Gastrocnemius medialis (tissue), 4 donors: ENCODE data around the gene STARD8.

Source experiments
- POLR2A ChIP-seq, 2 donors: fragments of 450-650 bp; IDR thresholded peaks; one replicate each; pipeline ENCODE4 v1.6.1; 2017; ENCODE audit warnings: antibody characterized with exemption in 2 of 2, mild to moderate bottlenecking in 2 of 2, moderate library complexity in 2 of 2
- TF ChIP-seq, protein P1 (sequence below), 5 experiments: fragments of 450-650 bp in 3 of 5; fragments of 200-600 bp in 2 of 5; sonication (generic) in 2 of 5; IDR thresholded peaks in 4 of 5; conservative IDR thresholded peaks in 1 of 5; 1 replicate in 4 of 5; 2 replicates in 1 of 5; pipeline ENCODE4 v1.5.1; 2016 to 2019; ENCODE audit warnings: antibody characterized with exemption in 5 of 5, mild to moderate bottlenecking in 3 of 5, moderate library complexity in 3 of 5

- no peak for TF ChIP-seq POLR2A (IDR thresholded peaks at IDR 0.05)
- TF ChIP-seq, protein P1, sequence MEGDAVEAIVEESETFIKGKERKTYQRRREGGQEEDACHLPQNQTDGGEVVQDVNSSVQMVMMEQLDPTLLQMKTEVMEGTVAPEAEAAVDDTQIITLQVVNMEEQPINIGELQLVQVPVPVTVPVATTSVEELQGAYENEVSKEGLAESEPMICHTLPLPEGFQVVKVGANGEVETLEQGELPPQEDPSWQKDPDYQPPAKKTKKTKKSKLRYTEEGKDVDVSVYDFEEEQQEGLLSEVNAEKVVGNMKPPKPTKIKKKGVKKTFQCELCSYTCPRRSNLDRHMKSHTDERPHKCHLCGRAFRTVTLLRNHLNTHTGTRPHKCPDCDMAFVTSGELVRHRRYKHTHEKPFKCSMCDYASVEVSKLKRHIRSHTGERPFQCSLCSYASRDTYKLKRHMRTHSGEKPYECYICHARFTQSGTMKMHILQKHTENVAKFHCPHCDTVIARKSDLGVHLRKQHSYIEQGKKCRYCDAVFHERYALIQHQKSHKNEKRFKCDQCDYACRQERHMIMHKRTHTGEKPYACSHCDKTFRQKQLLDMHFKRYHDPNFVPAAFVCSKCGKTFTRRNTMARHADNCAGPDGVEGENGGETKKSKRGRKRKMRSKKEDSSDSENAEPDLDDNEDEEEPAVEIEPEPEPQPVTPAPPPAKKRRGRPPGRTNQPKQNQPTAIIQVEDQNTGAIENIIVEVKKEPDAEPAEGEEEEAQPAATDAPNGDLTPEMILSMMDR (IDR thresholded peaks at IDR 0.05 in 4 of 5, conservative IDR thresholded peaks at IDR 0.05 in 1 of 5), result no peak
These were observed 103.9 kb downstream of the STARD8 start for GRCh38 chrX:68751372-68751771.
